ENCODE results near the gene UBC. TPM values are rescaled to one million over a fixed set of nuclear protein-coding genes. Genes with fewer than 3 reads are reported as not detected.
"Not testable (repeated sequence)": the region's sequence is repeated elsewhere in the genome, so short reads cannot be mapped to it uniquely, and the experiment has no call there.

UBC gene
- total RNA-seq, 2 experiments from 2014 or later = 927 to 944 TPM

GRCh38 chr12:124888260-124888659, 26.2 kb downstream of the UBC start:
- no peak overlapping the region for H3K27ac Mint-ChIP-seq
- H3K4me3 Mint-ChIP-seq = no peak overlapping the region
- H3K27me3 Mint-ChIP-seq = no peaks in the 10 kb centered on the region
- no peaks in the 10 kb centered on the region for H3K9me3 Mint-ChIP-seq
- H3K36me3 Mint-ChIP-seq = no peaks in the 10 kb centered on the region
- no peak for DNase-seq
- H3K4me1 Mint-ChIP-seq = peaks cover 1% of the 10 kb centered on the region

- H3K9me3 Mint-ChIP-seq, H3K27me3 Mint-ChIP-seq, DNase-seq, H3K4me3 Mint-ChIP-seq, H3K27ac Mint-ChIP-seq, H3K36me3 Mint-ChIP-seq, H3K4me1 Mint-ChIP-seq: not testable (repeated sequence)
Observed at GRCh38 chr12:124887766-124888165, 26.7 kb downstream of the UBC start.

- Mint-ChIP-seq H3K4me3 (no peak overlapping the region), H3K27ac (no peak overlapping the region), H3K9me3 (no peaks in the 10 kb centered on the region), H3K27me3 (no peaks in the 10 kb centered on the region), H3K4me1 (peaks cover 14% of the 10 kb centered on the region), H3K36me3 (no peaks in the 10 kb centered on the region)
- DNase-seq = no peak
Observed at GRCh38 chr12:124884587-124885438, 29.6 kb downstream of the UBC start.

GRCh38 chr12:124883263-124884130, 31.0 kb downstream of the UBC start:
- no peak overlapping the region for H3K27ac Mint-ChIP-seq
- DNase-seq = no peak
- no peaks in the 10 kb centered on the region for H3K9me3 Mint-ChIP-seq
- H3K27me3 Mint-ChIP-seq = no peaks in the 10 kb centered on the region
- no peak overlapping the region for H3K4me3 Mint-ChIP-seq
- H3K4me1 Mint-ChIP-seq = peaks cover 14% of the 10 kb centered on the region
- no peaks in the 10 kb centered on the region for H3K36me3 Mint-ChIP-seq

- Mint-ChIP-seq H3K27me3 (no peaks in the 10 kb centered on the region), H3K9me3 (no peaks in the 10 kb centered on the region), H3K27ac (no peak overlapping the region), H3K4me3 (no peak overlapping the region), H3K4me1 (peaks cover 14% of the 10 kb centered on the region), H3K36me3 (no peaks in the 10 kb centered on the region)
- DNase-seq = no peak
Observed at GRCh38 chr12:124881123-124881522, 33.3 kb downstream of the UBC start.

GRCh38 chr12:124880335-124880734, 34.1 kb downstream of the UBC start:
- not testable (repeated sequence) for H3K36me3 Mint-ChIP-seq, DNase-seq, H3K27ac Mint-ChIP-seq, H3K27me3 Mint-ChIP-seq, H3K4me3 Mint-ChIP-seq, H3K9me3 Mint-ChIP-seq
- peaks cover 14% of the 10 kb centered on the region for H3K4me1 Mint-ChIP-seq

- no peak for DNase-seq
- Mint-ChIP-seq H3K27me3 (no peaks in the 10 kb centered on the region), H3K27ac (no peak overlapping the region), H3K36me3 (no peaks in the 10 kb centered on the region), H3K4me3 (no peak overlapping the region), H3K4me1 (peaks cover 12% of the 10 kb centered on the region), H3K9me3 (no peaks in the 10 kb centered on the region)
Observed at GRCh38 chr12:124878795-124879516, 35.5 kb downstream of the UBC start.

GRCh38 chr12:124877423-124877822, 37.0 kb downstream of the UBC start:
- Mint-ChIP-seq H3K4me1 (peaks cover 9% of the 10 kb centered on the region), H3K27ac (no peak overlapping the region), H3K9me3 (no peaks in the 10 kb centered on the region), H3K27me3 (no peaks in the 10 kb centered on the region), H3K36me3 (no peaks in the 10 kb centered on the region), H3K4me3 (no peak overlapping the region)
- DNase-seq = no peak

GRCh38 chr12:124876171-124876570, 38.3 kb downstream of the UBC start:
- H3K27ac Mint-ChIP-seq = no peak overlapping the region
- H3K36me3 Mint-ChIP-seq = no peaks in the 10 kb centered on the region
- no peak for DNase-seq
- no peaks in the 10 kb centered on the region for H3K9me3 Mint-ChIP-seq
- H3K27me3 Mint-ChIP-seq = no peaks in the 10 kb centered on the region
- peaks cover 5% of the 10 kb centered on the region for H3K4me1 Mint-ChIP-seq
- no peak overlapping the region for H3K4me3 Mint-ChIP-seq

- Mint-ChIP-seq H3K4me3 (no peak overlapping the region), H3K9me3 (no peaks in the 10 kb centered on the region), H3K36me3 (no peaks in the 10 kb centered on the region), H3K27me3 (no peaks in the 10 kb centered on the region), H3K4me1 (peaks cover under 1% of the 10 kb centered on the region), H3K27ac (no peak overlapping the region)
- no peak for DNase-seq
Observed at GRCh38 chr12:124875803-124876132, 38.7 kb downstream of the UBC start.

GRCh38 chr12:124874988-124875802, 39.3 kb downstream of the UBC start:
- Mint-ChIP-seq H3K27me3 (no peaks in the 10 kb centered on the region), H3K36me3 (no peaks in the 10 kb centered on the region), H3K9me3 (no peaks in the 10 kb centered on the region), H3K27ac (no peak overlapping the region), H3K4me1 (no peaks in the 10 kb centered on the region), H3K4me3 (no peak overlapping the region)
- DNase-seq = no peak

GRCh38 chr12:124874188-124874587, 40.3 kb downstream of the UBC start:
- no peak for DNase-seq
- peaks cover 3% of the 10 kb centered on the region for H3K4me1 Mint-ChIP-seq
- H3K9me3 Mint-ChIP-seq = no peaks in the 10 kb centered on the region
- no peak overlapping the region for H3K4me3 Mint-ChIP-seq
- no peaks in the 10 kb centered on the region for H3K36me3 Mint-ChIP-seq
- no peak overlapping the region for H3K27ac Mint-ChIP-seq
- H3K27me3 Mint-ChIP-seq = peaks cover 4% of the 10 kb centered on the region

- no peak overlapping the region for H3K27ac Mint-ChIP-seq
- DNase-seq = no peak
- peaks cover 10% of the 10 kb centered on the region for H3K4me1 Mint-ChIP-seq
- no peaks in the 10 kb centered on the region for H3K36me3 Mint-ChIP-seq
- H3K27me3 Mint-ChIP-seq = peaks cover 14% of the 10 kb centered on the region
- H3K4me3 Mint-ChIP-seq = no peak overlapping the region
- no peaks in the 10 kb centered on the region for H3K9me3 Mint-ChIP-seq
Observed at GRCh38 chr12:124872068-124872719, 42.3 kb downstream of the UBC start.

- peaks cover 14% of the 10 kb centered on the region for H3K27me3 Mint-ChIP-seq
- no peak overlapping the region for H3K4me3 Mint-ChIP-seq
- no peak for DNase-seq
- no peak overlapping the region for H3K27ac Mint-ChIP-seq
- H3K4me1 Mint-ChIP-seq = peaks cover 14% of the 10 kb centered on the region
- no peaks in the 10 kb centered on the region for H3K9me3 Mint-ChIP-seq
- H3K36me3 Mint-ChIP-seq = no peaks in the 10 kb centered on the region
Observed at GRCh38 chr12:124871297-124871696, 43.2 kb downstream of the UBC start.
